ENCODE results near the gene LSAMP.

LSAMP gene

DNA sequence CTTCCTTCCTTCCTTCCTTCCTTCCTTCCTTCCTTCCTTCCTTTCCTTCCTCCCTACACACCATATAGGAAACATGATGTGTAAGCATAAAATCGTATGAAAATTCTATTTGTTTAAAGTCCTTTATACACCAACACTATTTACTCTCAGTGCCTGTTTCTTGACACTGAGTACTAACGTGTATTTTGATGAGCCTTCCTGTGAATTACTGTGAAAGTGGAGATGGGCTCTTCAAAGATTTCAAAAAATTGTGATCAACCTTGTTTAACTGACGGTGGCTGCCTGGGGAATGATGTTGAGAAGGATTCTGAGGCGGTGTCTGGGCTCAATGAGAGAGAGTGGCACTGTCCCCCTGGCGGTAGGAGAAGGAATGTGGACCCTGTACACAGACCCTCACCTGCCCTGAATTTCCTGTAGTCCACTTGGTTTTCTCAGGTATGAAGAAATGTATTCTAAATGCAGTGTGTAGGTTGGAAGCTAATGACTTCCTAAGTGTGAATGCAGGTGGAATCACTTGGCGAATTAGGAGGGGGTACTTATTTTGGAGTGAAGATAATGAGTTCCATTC is 584.0 kb downstream of the LSAMP start:
- no peaks in the 10 kb centered on the region for H3K27me3 ChIP-seq (ENCODE audit: insufficient read depth, low read length, poor library complexity)
- H2BK5ac ChIP-seq (ENCODE audit: low read length), result no peak overlapping the region
- H4K8ac ChIP-seq (ENCODE audit: low read depth, low read length), result no peak overlapping the region
- no peak overlapping the region for H2BK120ac ChIP-seq (ENCODE audit: low read depth, low read length)
- no peak for DNase-seq
- no peak overlapping the region for H3K4me3 ChIP-seq (ENCODE audit: low read length)
- H3K9ac ChIP-seq (ENCODE audit: low read length), result no peak overlapping the region
- no CpG with 5 or more reads among the region's 6 CpGs for WGBS (ENCODE audit: extremely low coverage, insufficient coverage, low lambda C conversion rate)
- no peak overlapping the region for H3K18ac ChIP-seq (ENCODE audit: low read length)
- no peak overlapping the region for H2BK15ac ChIP-seq (replicated peaks; ENCODE audit: low read depth)
- H3K23ac ChIP-seq (ENCODE audit: low read length), result no peak overlapping the region
- no peak overlapping the region for H2AK5ac ChIP-seq (ENCODE audit: low read length)
- no peaks in the 10 kb centered on the region for H3K36me3 ChIP-seq (ENCODE audit: control insufficient read depth, insufficient read depth, low read length)
- no peaks in the 10 kb centered on the region for H3K79me1 ChIP-seq (ENCODE audit: low read length)
- no peak overlapping the region for H3K4me2 ChIP-seq (ENCODE audit: low read length)
- no peaks in the 10 kb centered on the region for H3K79me2 ChIP-seq (ENCODE audit: control insufficient read depth, insufficient read depth, low read length)
- no peak overlapping the region for H3K27ac ChIP-seq (ENCODE audit: low read depth, low read length)
- H3K4me1 ChIP-seq (ENCODE audit: control insufficient read depth, low read depth, low read length), result no peaks in the 10 kb centered on the region
- no peak overlapping the region for H3K56ac ChIP-seq (ENCODE audit: low read length)
- no peak overlapping the region for H3K4ac ChIP-seq (ENCODE audit: low read depth, low read length)
- H4K5ac ChIP-seq (ENCODE audit: low read length), result no peak overlapping the region

DNA sequence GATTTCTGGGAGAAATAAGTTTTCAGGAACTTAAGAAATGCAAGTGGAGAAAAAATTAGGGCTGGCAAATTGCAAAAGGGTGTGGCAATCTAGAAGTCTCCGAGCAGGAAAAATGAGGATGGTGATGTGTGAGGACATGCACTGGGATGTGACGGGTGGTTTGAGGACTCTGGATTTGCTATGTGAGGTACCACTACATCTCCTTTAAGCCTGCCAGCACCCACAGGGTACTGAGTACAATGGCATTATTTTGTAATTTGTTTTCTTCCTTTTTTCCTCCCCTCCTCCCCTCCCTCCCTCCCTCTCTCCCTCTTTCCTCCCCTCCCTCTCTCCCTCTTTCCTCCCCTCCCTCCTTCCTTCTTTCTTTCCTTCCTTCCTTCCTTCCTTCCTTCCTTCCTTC is 584.5 kb downstream of the LSAMP start:
- Histone ChIP-seq H3K27ac (ENCODE audit: low read depth, low read length) (no peak overlapping the region), H3K9ac (ENCODE audit: low read length) (no peak overlapping the region), H2BK5ac (ENCODE audit: low read length) (no peak overlapping the region), H3K23ac (ENCODE audit: low read length) (no peak overlapping the region), H4K8ac (ENCODE audit: low read depth, low read length) (no peak overlapping the region), H3K36me3 (ENCODE audit: control insufficient read depth, insufficient read depth, low read length) (no peaks in the 10 kb centered on the region), H2AK5ac (ENCODE audit: low read length) (no peak overlapping the region), H3K56ac (ENCODE audit: low read length) (no peak overlapping the region), H2BK15ac (replicated peaks; ENCODE audit: low read depth) (no peak overlapping the region), H3K4me3 (ENCODE audit: low read length) (no peak overlapping the region), H3K18ac (ENCODE audit: low read length) (no peak overlapping the region), H4K5ac (ENCODE audit: low read length) (no peak overlapping the region), H3K4ac (ENCODE audit: low read depth, low read length) (no peak overlapping the region), H3K4me2 (ENCODE audit: low read length) (no peak overlapping the region), H3K79me1 (ENCODE audit: low read length) (no peaks in the 10 kb centered on the region), H3K4me1 (ENCODE audit: control insufficient read depth, low read depth, low read length) (no peaks in the 10 kb centered on the region), H2BK120ac (ENCODE audit: low read depth, low read length) (no peak overlapping the region), H3K27me3 (ENCODE audit: insufficient read depth, low read length, poor library complexity) (no peaks in the 10 kb centered on the region), H3K79me2 (ENCODE audit: control insufficient read depth, insufficient read depth, low read length) (no peaks in the 10 kb centered on the region)
- no CpG with 5 or more reads among the region's 2 CpGs for WGBS (ENCODE audit: extremely low coverage, insufficient coverage, low lambda C conversion rate)
- no peak for DNase-seq

DNA sequence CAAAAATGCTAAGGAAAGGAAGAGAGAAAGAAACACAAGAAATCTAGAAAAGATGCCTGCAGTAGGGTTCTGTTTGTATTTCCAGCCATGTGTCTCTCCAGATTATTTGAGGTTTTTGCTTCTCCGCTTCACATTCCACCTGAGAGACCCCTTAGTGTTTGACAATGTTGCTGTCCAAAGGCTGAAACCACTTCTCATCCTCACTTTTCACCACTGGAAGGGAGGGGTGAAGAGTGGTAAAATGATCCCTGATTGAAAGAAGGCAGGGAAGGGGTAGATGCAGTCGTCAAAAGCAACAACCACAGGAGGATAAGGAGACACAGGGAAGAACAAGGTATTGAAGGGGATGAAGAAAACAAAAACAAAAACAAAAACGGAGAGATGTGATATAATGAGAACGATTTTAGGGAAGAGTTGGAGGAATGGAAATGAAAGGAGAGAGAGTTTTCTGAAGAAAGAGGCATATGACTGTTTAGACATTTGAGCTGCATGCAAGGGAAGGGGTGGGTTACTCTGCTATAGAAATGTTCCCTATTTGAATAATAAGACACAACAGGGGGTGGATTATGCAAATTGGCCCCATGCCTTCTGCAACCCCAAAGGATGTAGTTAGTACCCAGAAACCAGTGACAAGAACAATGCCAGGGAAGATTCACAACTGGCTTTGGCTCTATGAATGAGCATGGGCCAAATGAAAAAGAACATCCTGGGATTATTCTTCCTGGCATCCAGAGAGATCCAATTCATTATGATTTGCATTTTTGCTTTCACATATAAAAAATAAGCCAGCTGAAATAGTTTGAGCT is 586.1 kb downstream of the LSAMP start:
- Histone ChIP-seq H3K79me2 (ENCODE audit: control insufficient read depth, insufficient read depth, low read length) (no peaks in the 10 kb centered on the region), H4K8ac (ENCODE audit: low read depth, low read length) (no peak overlapping the region), H3K9ac (ENCODE audit: low read length) (no peak overlapping the region), H2BK5ac (ENCODE audit: low read length) (no peak overlapping the region), H3K4me2 (ENCODE audit: low read length) (no peak overlapping the region), H3K56ac (ENCODE audit: low read length) (no peak overlapping the region), H2BK120ac (ENCODE audit: low read depth, low read length) (no peak overlapping the region), H3K4ac (ENCODE audit: low read depth, low read length) (no peak overlapping the region), H4K5ac (ENCODE audit: low read length) (no peak overlapping the region), H3K36me3 (ENCODE audit: control insufficient read depth, insufficient read depth, low read length) (no peaks in the 10 kb centered on the region), H3K27ac (ENCODE audit: low read depth, low read length) (no peak overlapping the region), H3K18ac (ENCODE audit: low read length) (no peak overlapping the region), H3K4me3 (ENCODE audit: low read length) (no peak overlapping the region), H3K79me1 (ENCODE audit: low read length) (no peaks in the 10 kb centered on the region), H2AK5ac (ENCODE audit: low read length) (no peak overlapping the region), H2BK15ac (replicated peaks; ENCODE audit: low read depth) (no peak overlapping the region), H3K27me3 (ENCODE audit: insufficient read depth, low read length, poor library complexity) (no peaks in the 10 kb centered on the region), H3K4me1 (ENCODE audit: control insufficient read depth, low read depth, low read length) (no peaks in the 10 kb centered on the region), H3K23ac (ENCODE audit: low read length) (no peak overlapping the region)
- 100% methylated on average over 2 of the region's 4 CpGs for WGBS (ENCODE audit: extremely low coverage, insufficient coverage, low lambda C conversion rate)
- DNase-seq, result peak; percentile 63

DNA sequence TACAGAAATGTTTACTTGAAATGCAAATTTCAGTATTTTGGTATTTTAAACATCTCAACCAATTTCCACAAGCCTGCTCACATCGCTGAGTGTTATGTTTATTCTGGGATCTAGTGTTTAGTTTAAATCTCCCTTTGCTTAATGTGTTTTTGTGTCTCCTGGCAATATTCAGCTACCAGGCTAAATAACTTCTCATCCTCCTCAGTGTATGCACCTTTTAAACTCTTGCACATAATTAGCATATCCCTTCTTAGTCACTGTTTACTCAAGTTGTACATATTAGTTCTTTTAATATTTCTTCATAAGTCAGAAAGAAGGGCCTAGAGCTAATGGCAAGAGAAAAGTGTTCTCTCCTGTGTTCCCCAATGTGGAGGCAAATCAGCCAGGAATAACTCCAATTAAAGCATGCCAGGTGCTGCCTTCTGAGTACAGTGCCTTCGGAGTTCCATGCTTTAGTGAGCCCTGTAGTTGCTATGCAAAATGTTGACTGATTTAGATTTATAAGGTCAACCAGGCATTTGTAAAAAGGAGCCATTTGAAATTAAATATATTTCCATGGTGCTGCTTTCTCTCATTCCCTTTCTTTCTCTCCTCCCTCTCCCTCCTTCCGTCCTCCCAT is 587.7 kb downstream of the LSAMP start:
- no peak overlapping the region for H4K8ac ChIP-seq (ENCODE audit: low read depth, low read length)
- no peaks in the 10 kb centered on the region for H3K4me1 ChIP-seq (ENCODE audit: control insufficient read depth, low read depth, low read length)
- H3K18ac ChIP-seq (ENCODE audit: low read length), result no peak overlapping the region
- H3K23ac ChIP-seq (ENCODE audit: low read length), result no peak overlapping the region
- DNase-seq, result no peak
- WGBS (ENCODE audit: extremely low coverage, insufficient coverage, low lambda C conversion rate), result no CpG with 5 or more reads among the region's 3 CpGs
- H3K4ac ChIP-seq (ENCODE audit: low read depth, low read length), result no peak overlapping the region
- no peak overlapping the region for H2BK5ac ChIP-seq (ENCODE audit: low read length)
- H3K4me2 ChIP-seq (ENCODE audit: low read length), result no peak overlapping the region
- H2BK15ac ChIP-seq (replicated peaks; ENCODE audit: low read depth), result no peak overlapping the region
- H2BK120ac ChIP-seq (ENCODE audit: low read depth, low read length), result no peak overlapping the region
- no peak overlapping the region for H2AK5ac ChIP-seq (ENCODE audit: low read length)
- no peak overlapping the region for H3K4me3 ChIP-seq (ENCODE audit: low read length)
- no peak overlapping the region for H3K56ac ChIP-seq (ENCODE audit: low read length)
- no peaks in the 10 kb centered on the region for H3K36me3 ChIP-seq (ENCODE audit: control insufficient read depth, insufficient read depth, low read length)
- H3K79me2 ChIP-seq (ENCODE audit: control insufficient read depth, insufficient read depth, low read length), result no peaks in the 10 kb centered on the region
- no peaks in the 10 kb centered on the region for H3K79me1 ChIP-seq (ENCODE audit: low read length)
- no peak overlapping the region for H3K9ac ChIP-seq (ENCODE audit: low read length)
- no peaks in the 10 kb centered on the region for H3K27me3 ChIP-seq (ENCODE audit: insufficient read depth, low read length, poor library complexity)
- H4K5ac ChIP-seq (ENCODE audit: low read length), result no peak overlapping the region
- H3K27ac ChIP-seq (ENCODE audit: low read depth, low read length), result no peak overlapping the region

DNA sequence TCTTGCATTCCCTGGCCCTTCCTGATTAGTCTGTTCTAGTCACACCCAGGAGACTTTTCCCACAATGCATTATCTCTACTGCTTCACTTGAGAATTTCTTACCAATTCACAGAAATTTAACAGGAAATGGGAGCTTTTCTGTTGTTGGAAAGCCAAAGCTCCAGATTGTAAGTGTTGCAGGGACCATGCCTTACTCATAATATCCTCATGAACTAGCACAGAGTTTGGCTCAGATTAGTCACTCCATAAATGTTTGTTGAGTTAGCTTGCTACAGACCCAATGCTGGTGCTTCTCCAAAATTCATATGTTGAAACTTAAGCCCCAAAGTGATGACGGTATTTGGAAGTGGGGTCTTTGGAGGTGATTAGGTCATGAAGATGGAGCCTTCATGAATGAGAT is 589.4 kb downstream of the LSAMP start:
- H3K27ac ChIP-seq (ENCODE audit: low read depth, low read length), result no peak overlapping the region
- H3K23ac ChIP-seq (ENCODE audit: low read length), result no peak overlapping the region
- H3K36me3 ChIP-seq (ENCODE audit: control insufficient read depth, insufficient read depth, low read length), result no peaks in the 10 kb centered on the region
- no peak overlapping the region for H3K4me3 ChIP-seq (ENCODE audit: low read length)
- no peaks in the 10 kb centered on the region for H3K4me1 ChIP-seq (ENCODE audit: control insufficient read depth, low read depth, low read length)
- H2BK15ac ChIP-seq (replicated peaks; ENCODE audit: low read depth), result no peak overlapping the region
- H3K18ac ChIP-seq (ENCODE audit: low read length), result no peak overlapping the region
- H3K79me2 ChIP-seq (ENCODE audit: control insufficient read depth, insufficient read depth, low read length), result no peaks in the 10 kb centered on the region
- no peak overlapping the region for H3K4ac ChIP-seq (ENCODE audit: low read depth, low read length)
- H2BK5ac ChIP-seq (ENCODE audit: low read length), result no peak overlapping the region
- H3K27me3 ChIP-seq (ENCODE audit: insufficient read depth, low read length, poor library complexity), result peaks cover 1% of the 10 kb centered on the region
- DNase-seq, result no peak
- no peak overlapping the region for H4K5ac ChIP-seq (ENCODE audit: low read length)
- H3K9ac ChIP-seq (ENCODE audit: low read length), result no peak overlapping the region
- H2BK120ac ChIP-seq (ENCODE audit: low read depth, low read length), result no peak overlapping the region
- no CpG with 5 or more reads among the region's 1 CpG for WGBS (ENCODE audit: extremely low coverage, insufficient coverage, low lambda C conversion rate)
- H2AK5ac ChIP-seq (ENCODE audit: low read length), result no peak overlapping the region
- no peak overlapping the region for H3K4me2 ChIP-seq (ENCODE audit: low read length)
- H3K79me1 ChIP-seq (ENCODE audit: low read length), result no peaks in the 10 kb centered on the region
- no peak overlapping the region for H4K8ac ChIP-seq (ENCODE audit: low read depth, low read length)
- no peak overlapping the region for H3K56ac ChIP-seq (ENCODE audit: low read length)

All from mesendoderm (in vitro differentiated cells).